Activated T-helper 17 cell treated with anti-CD3 and anti-CD28 coated beads, Interleukin-2, amount 50 U/mL, for 72 hours (primary cell): ENCODE results near the gene MAML2. TPM values are rescaled to one million over a fixed set of nuclear protein-coding genes. Genes with fewer than 3 reads are reported as not detected.

Source experiments
- ATAC-seq: fragments of 150-1000 bp; cut with Tn5 transposase; replicated peaks from 2 replicates; pipeline ENCODE4 v1.10.0; 2021; ENCODE audit warnings: mild to moderate bottlenecking, moderate library complexity
- H3K27ac Mint-ChIP-seq: one replicate; pipeline ENCODE4 v1.8.0; 2022; ENCODE audit warnings: mixed read lengths
- H3K27me3 Mint-ChIP-seq: one replicate; pipeline ENCODE4 v1.8.0; 2022; ENCODE audit warnings: mixed read lengths
- H3K36me3 Mint-ChIP-seq: one replicate; pipeline ENCODE4 v1.8.0; 2022; ENCODE audit warnings: low read depth, mild to moderate bottlenecking, mixed read lengths
- H3K4me1 Mint-ChIP-seq: one replicate; pipeline ENCODE4 v1.8.0; 2022; ENCODE audit warnings: mixed read lengths
- H3K4me3 Mint-ChIP-seq: one replicate; pipeline ENCODE4 v1.8.0; 2022; ENCODE audit warnings: mild to moderate bottlenecking, mixed read lengths
- H3K9me3 Mint-ChIP-seq: one replicate; pipeline ENCODE4 v1.8.0; 2022; ENCODE audit warnings: mixed read lengths
- total RNA-seq, 2 donors: library from RNA; stranded (reverse); gene quantifications; one replicate each; pipeline ENCODE4 v1.2.3, GENCODE V29; 2022

The MAML2 gene
- total RNA-seq, 2 donors from 2014 or later, result 11.2 to 17.4 TPM

DNA sequence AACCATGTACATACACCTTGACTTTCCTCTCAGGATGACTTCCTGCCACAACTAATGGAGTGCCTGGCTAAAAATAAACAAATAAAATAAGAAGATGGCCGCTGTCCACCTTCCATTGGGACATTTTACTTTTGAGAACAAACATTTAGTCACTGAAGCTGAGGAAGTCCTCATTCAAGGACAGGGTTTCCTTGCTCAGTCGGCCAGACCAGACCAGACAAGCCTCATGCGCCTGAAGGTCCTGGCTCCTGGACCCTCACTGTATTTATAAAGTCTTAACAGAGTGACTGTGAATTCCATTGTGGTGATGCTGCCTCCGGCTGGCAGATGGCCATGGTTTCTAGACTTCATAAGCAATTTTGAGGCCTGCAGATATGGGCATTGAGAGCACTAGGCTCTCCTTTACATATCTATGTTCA is 114.5 kb downstream of the MAML2 start:
- peak overlapping the region; percentile 57 for H3K4me3 Mint-ChIP-seq
- H3K4me1 Mint-ChIP-seq, result peaks cover 38% of the 10 kb centered on the region
- H3K36me3 Mint-ChIP-seq, result peaks cover 5% of the 10 kb centered on the region
- H3K9me3 Mint-ChIP-seq, result no peaks in the 10 kb centered on the region
- no peaks in the 10 kb centered on the region for H3K27me3 Mint-ChIP-seq
- H3K27ac Mint-ChIP-seq, result peak overlapping the region; percentile 74
- no peak for ATAC-seq

DNA sequence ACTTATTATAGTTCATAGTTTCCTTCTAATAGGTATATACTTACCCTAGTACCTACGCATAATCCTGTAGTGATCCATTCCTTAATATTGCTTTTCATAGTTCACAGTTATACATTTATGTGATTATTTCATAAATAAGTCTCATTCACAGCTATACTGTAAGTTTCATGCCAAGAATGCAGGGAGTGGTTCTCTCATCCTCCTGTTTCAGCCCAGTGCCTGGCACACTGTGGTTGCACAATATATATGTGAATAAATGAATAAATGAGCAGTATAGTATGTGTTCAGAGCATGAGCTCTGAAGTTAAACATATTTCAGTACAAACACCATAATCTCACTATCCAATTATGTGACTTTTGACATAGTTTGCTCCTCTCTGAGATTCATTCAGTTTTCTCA is 115.8 kb downstream of the MAML2 start:
- Mint-ChIP-seq H3K27me3 (no peaks in the 10 kb centered on the region), H3K9me3 (no peaks in the 10 kb centered on the region), H3K4me1 (peaks cover 43% of the 10 kb centered on the region), H3K36me3 (peaks cover 5% of the 10 kb centered on the region), H3K4me3 (peak overlapping the region; percentile 7), H3K27ac (peak overlapping the region; percentile 48)
- no peak for ATAC-seq

DNA sequence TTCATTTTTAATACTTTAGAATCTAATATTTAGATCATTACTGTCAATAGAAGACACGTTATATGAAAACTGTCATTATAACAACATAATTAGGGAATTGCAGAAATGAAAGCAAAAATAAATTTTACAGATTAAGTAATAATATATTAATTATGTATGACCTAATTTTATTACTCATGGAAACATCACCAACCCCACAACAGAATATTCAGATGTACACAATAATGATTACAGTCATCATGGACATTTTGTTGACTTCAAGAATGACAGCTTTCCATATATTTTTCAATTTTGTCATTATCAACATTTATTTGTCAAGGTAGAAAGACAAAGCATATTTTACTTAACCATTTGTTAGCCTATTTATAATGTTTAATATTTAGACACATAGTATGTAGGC is 119.9 kb downstream of the MAML2 start:
- peaks cover 47% of the 10 kb centered on the region for H3K4me1 Mint-ChIP-seq
- no peak for ATAC-seq
- no peaks in the 10 kb centered on the region for H3K9me3 Mint-ChIP-seq
- H3K4me3 Mint-ChIP-seq, result no peak overlapping the region
- H3K27ac Mint-ChIP-seq, result no peak overlapping the region
- H3K36me3 Mint-ChIP-seq, result no peaks in the 10 kb centered on the region
- no peaks in the 10 kb centered on the region for H3K27me3 Mint-ChIP-seq

DNA sequence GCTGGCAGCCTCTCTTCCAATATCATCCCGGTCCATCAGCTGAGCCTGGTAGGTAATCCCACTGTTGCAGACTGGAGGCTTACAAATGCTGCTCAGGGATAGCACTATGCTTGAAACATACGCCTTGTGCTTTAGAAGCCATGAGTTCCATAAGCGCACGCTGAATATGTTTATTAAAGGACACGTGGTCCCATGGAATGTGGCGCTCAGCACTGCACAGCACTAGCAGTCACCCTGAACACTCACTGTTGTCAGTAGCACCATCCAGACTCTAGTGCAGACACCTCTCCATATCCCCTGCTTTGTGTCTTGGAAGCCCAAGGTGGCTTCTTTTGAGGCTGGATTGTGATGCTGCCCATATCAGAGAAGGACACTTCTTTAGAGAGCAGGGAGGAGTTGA is 120.9 kb downstream of the MAML2 start:
- ATAC-seq, result no peak
- Mint-ChIP-seq H3K4me3 (peak overlapping the region; percentile 71), H3K27ac (peak overlapping the region; percentile 81)

DNA sequence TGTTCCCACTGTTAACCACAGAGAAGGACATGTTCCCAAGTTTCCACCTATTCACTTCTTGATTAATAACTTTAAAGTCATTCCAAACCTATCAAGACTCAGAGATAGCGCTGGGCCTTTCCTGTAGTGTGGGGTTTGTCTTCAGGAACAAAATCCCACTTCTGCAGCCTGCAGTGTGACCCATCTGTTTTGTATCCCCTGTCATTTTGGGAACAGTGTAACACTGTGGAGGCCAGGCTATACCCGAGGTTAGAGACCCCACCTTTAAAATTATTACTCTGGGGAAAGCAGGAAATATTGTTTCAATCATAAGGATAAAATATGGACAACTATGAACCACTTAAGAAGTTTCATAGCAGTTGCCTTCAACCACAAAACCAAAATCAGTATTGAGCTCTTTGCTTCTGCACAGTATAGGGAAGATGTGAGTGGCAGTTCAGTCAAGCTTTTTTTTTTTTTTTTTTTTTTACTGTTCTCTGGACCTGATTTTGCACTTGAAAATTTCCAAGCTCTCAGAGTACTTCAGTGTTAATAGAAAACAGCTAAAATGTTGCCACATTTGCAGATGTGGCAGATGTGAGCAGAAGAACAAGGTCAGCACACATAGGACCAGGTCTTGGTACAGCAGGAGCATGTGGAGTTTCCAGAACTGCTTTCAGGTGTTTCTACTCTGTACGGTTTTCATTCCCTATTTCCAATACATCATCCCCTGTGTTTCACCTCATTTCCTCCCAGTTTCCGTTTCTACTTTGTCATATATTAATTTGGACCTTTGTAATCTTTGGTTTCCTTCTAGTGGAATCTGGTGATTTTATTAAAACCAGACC is 121.5 kb downstream of the MAML2 start:
- no peaks in the 10 kb centered on the region for H3K27me3 Mint-ChIP-seq
- peak; percentile 69 for ATAC-seq
- H3K36me3 Mint-ChIP-seq, result no peaks in the 10 kb centered on the region
- peaks cover 46% of the 10 kb centered on the region for H3K4me1 Mint-ChIP-seq
- peak overlapping the region; percentile 71 for H3K4me3 Mint-ChIP-seq
- H3K9me3 Mint-ChIP-seq, result no peaks in the 10 kb centered on the region
- peak overlapping the region; percentile 81 for H3K27ac Mint-ChIP-seq

More for the DNA sequence above, 120.9 kb downstream of the MAML2 start:
- Mint-ChIP-seq H3K36me3 (no peaks in the 10 kb centered on the region), H3K4me1 (peaks cover 44% of the 10 kb centered on the region), H3K9me3 (no peaks in the 10 kb centered on the region), H3K27me3 (no peaks in the 10 kb centered on the region)

DNA sequence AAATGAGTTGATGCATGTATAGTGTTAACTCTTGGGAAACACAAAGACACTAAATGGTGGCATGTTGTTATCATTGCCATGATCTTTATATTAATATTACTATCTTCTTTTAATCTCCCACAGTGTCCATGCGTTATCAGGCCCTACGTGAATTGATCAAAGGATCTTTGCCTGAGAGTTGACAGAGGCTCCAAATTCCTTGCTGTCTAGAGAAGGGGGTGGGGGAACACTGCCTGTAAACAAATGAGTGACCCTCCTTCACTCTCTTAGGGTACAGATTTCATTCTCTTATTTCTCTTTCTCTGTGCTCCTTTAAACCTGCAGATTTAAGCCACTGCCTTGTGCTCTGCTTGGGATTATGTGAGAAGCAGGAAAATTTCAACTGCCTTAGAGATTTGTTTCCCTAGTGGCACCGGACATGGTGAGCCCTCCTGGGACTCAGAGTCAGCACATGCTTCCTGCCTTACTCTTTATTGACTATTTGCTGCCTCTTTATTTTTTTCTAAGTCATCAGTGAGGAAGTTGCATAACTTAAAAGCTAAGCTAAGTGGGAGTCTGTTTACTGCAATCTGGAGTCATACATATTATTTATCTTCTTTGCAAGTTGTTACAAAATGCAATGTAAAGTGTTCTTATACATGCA is 122.9 kb downstream of the MAML2 start:
- Mint-ChIP-seq H3K9me3 (no peaks in the 10 kb centered on the region), H3K4me1 (peaks cover 53% of the 10 kb centered on the region), H3K4me3 (peak overlapping the region; percentile 42), H3K36me3 (no peaks in the 10 kb centered on the region), H3K27me3 (no peaks in the 10 kb centered on the region), H3K27ac (peak overlapping the region; percentile 61)
- ATAC-seq, result no peak

DNA sequence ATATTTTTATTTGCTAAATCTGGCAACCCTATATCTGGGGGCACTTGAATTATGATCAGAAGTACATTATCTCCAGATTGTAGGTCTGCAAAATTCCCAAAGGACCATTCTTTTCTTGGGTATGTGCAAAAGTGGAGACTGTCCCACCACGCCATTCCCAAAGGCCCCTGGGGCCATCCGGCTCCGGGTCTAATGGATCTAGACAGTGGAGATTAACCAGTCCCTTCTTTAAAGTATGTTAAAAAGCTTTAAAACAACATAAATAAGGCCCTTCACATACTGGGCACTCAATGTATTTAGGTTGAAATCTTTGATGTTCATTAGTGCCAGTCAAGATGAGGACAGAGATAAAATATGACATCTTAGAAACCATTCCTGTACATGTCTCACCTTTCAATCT is 124.1 kb downstream of the MAML2 start:
- Mint-ChIP-seq H3K9me3 (no peaks in the 10 kb centered on the region), H3K27ac (peak overlapping the region; percentile 68), H3K4me1 (peaks cover 49% of the 10 kb centered on the region), H3K27me3 (no peaks in the 10 kb centered on the region), H3K36me3 (no peaks in the 10 kb centered on the region), H3K4me3 (no peak overlapping the region)
- ATAC-seq, result no peak

DNA sequence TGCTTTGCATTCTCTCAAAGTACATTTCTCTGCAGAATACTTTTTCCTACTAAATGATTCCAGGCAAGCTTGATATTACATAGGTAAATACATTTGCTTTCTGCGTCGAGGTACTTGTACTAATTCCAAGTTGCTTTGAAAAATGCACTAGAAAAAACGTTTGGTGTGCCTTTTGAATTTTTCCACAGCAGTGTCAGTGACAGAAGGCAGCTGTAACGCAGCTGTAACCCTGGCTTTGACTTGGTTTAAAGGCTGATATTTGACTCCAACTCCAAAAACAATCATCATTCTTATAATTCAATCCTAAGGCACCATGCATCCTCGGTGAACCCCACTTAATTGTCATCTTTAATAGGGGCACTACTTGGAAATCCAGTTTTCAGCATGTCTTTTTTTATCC is 125.0 kb downstream of the MAML2 start:
- Mint-ChIP-seq H3K4me3 (no peak overlapping the region), H3K27ac (no peak overlapping the region), H3K9me3 (no peaks in the 10 kb centered on the region), H3K4me1 (peaks cover 45% of the 10 kb centered on the region), H3K27me3 (no peaks in the 10 kb centered on the region), H3K36me3 (no peaks in the 10 kb centered on the region)
- ATAC-seq, result no peak

DNA sequence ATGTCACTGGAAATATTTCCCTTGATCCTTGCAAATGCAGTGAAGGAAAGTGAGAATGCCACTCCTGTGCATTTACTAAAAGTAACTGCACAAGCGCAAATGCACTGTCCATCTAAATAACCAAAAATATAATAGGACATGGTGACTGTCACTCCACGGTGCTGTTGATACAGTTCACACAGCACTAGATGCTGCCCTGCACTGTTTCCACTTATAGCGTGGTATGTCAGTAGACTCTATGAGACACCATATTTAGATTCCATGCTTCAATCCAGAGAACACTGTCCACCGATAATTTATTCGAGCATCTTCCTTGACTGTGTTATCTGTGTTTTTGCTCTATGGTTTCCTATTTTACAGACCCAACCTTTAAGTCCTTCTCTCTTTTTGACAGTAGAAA is 125.8 kb downstream of the MAML2 start:
- Mint-ChIP-seq H3K4me1 (peaks cover 49% of the 10 kb centered on the region), H3K9me3 (no peaks in the 10 kb centered on the region), H3K27me3 (no peaks in the 10 kb centered on the region), H3K27ac (peak overlapping the region; percentile 2), H3K36me3 (no peaks in the 10 kb centered on the region), H3K4me3 (peak overlapping the region; percentile 81)
- ATAC-seq, result no peak

DNA sequence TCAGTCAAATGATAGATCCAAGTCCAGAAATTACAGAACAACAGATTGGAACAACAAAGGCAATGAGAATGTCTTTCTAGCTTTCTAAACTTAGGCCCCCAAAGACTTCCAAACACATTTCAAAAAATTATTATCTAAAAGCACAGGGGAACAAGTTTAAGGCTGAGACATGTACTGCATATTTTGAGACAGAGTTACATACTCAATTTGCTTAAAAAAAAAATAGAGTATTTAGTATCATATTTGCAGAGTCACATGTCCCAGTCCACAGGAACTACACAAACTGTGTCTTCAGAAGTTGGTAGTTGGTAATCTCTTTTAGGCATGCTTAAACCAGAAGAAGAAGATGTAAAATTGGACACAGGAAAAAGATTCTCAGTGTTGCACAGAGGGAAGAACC is 127.2 kb downstream of the MAML2 start:
- Mint-ChIP-seq H3K27ac (peak overlapping the region; percentile 90), H3K4me3 (peak overlapping the region; percentile 81), H3K4me1 (peaks cover 49% of the 10 kb centered on the region), H3K27me3 (no peaks in the 10 kb centered on the region), H3K36me3 (no peaks in the 10 kb centered on the region), H3K9me3 (no peaks in the 10 kb centered on the region)
- ATAC-seq, result no peak

DNA sequence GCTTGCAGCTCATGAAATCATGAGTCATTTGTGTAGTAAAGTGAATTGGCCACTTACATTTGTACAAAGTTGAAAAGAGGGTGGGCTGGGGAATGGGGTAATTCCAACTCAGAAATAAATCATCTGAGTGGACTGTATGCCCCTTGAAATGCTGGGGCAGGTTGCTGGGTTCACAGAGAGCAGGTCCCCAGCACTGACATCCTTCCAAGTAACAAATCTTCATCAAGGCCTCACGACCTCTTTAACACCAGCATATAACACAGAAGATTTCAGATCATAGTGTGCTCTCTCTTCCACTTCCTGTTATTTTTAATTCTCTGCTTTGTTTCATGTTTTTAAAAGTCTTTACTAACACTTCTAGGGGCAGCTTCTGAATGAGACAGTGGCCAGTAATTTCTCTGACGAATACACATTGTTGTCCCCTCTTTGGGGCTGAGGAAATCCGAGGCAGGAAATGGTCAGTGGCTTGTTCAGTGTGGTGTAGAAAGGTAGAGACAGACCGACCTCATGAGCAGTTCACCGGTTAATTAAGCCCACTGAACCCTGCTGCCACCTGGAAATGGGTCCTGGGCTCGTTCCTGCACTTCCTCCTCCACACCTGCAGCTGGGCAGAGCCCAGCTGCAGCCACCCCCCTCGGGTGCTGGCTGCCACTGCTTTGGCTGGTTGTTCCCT is 127.7 kb downstream of the MAML2 start:
- peak overlapping the region; percentile 90 for H3K27ac Mint-ChIP-seq
- no peaks in the 10 kb centered on the region for H3K9me3 Mint-ChIP-seq
- no peaks in the 10 kb centered on the region for H3K36me3 Mint-ChIP-seq
- peak; percentile 57 for ATAC-seq
- no peaks in the 10 kb centered on the region for H3K27me3 Mint-ChIP-seq
- peaks cover 46% of the 10 kb centered on the region for H3K4me1 Mint-ChIP-seq
- peak overlapping the region; percentile 81 for H3K4me3 Mint-ChIP-seq

DNA sequence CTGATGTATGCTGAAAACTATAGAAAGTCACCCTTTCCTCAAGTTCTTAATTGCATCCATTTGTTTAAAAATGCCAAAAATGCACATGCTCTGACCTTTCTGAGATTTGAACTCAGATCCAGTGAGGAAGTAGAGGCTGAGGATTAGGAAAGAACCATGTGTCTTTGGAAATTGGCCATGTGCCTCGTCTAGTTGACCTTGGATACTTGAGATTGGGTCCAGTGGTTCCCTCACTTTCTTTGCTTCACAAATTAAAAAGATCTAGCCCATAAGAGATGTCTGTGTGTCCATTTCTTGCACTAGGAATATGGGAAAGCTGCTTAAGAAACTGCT is 128.3 kb downstream of the MAML2 start:
- H3K9me3 Mint-ChIP-seq, result no peaks in the 10 kb centered on the region
- peak overlapping the region; percentile 90 for H3K27ac Mint-ChIP-seq
- no peaks in the 10 kb centered on the region for H3K36me3 Mint-ChIP-seq
- H3K27me3 Mint-ChIP-seq, result no peaks in the 10 kb centered on the region
- H3K4me3 Mint-ChIP-seq, result peak overlapping the region; percentile 81
- H3K4me1 Mint-ChIP-seq, result peaks cover 43% of the 10 kb centered on the region
- no peak for ATAC-seq

DNA sequence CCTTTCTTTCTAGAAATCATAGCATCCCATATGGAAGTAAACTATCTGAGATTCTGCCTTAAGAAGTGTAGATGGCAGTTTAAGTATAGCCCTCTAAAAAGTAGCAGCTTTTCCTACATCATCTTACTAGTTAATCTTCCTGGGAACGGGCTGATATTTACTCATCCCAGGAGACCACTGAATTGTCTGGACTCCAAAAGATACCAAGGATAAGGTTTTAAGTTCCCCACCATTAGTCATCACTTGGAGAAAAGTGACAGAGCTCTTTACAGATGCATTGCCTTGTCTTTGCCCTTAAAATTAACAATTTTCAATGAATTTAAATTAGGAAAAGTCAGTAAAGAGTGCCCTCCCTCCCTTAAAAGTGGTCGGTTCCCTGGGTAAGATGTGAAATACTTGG is 129.5 kb downstream of the MAML2 start:
- H3K9me3 Mint-ChIP-seq, result no peaks in the 10 kb centered on the region
- peaks cover 40% of the 10 kb centered on the region for H3K4me1 Mint-ChIP-seq
- no peak overlapping the region for H3K27ac Mint-ChIP-seq
- peaks cover 4% of the 10 kb centered on the region for H3K36me3 Mint-ChIP-seq
- H3K4me3 Mint-ChIP-seq, result no peak overlapping the region
- ATAC-seq, result no peak
- H3K27me3 Mint-ChIP-seq, result no peaks in the 10 kb centered on the region

DNA sequence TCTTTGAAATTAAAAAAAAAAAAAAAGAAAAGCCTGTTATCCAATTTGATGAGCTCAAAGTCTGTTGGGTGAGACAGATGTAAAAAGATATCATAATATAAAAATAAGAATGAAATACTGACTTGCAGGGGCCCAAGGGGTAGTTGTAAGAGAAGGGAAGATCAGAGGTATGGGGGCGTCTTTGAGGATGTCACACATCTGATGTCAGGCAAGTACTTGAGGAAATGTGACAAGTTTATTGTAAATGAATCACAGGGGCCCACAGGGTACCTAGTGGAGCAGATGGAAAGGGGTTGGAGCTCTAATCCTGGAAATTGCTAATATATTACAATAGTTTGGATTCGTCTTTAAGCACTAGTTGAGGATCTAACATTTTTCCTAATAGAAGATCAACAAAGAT is 131.6 kb downstream of the MAML2 start:
- H3K27me3 Mint-ChIP-seq, result no peaks in the 10 kb centered on the region
- peak overlapping the region; percentile 87 for H3K27ac Mint-ChIP-seq
- H3K36me3 Mint-ChIP-seq, result peaks cover 4% of the 10 kb centered on the region
- no peaks in the 10 kb centered on the region for H3K9me3 Mint-ChIP-seq
- H3K4me1 Mint-ChIP-seq, result peaks cover 53% of the 10 kb centered on the region
- peak overlapping the region; percentile 61 for H3K4me3 Mint-ChIP-seq
- ATAC-seq, result peak; percentile 67
